Choroid plexus epithelial cell (primary cell): ENCODE data around the gene MVB12B.

ENCODE experiments used
- DNase-seq: peaks from one replicate; pipeline ENCODE4 v3.0.0-alpha.2; 2010; ENCODE audit warnings: low read depth
- H3K4me3 ChIP-seq: 2 replicates; pipeline ENCODE4 v1.5.1; 2011; ENCODE audit warnings: low read depth, mild to moderate bottlenecking, control low read depth, low read length, moderate library complexity
- TF ChIP-seq, protein P1 (sequence below): conservative IDR thresholded peaks from 2 replicates; pipeline ENCODE4 v1.5.1; 2011; ENCODE audit warnings: low read depth, mild to moderate bottlenecking, control low read depth, inconsistent platforms, low read length, moderate library complexity

The MVB12B gene

DNA sequence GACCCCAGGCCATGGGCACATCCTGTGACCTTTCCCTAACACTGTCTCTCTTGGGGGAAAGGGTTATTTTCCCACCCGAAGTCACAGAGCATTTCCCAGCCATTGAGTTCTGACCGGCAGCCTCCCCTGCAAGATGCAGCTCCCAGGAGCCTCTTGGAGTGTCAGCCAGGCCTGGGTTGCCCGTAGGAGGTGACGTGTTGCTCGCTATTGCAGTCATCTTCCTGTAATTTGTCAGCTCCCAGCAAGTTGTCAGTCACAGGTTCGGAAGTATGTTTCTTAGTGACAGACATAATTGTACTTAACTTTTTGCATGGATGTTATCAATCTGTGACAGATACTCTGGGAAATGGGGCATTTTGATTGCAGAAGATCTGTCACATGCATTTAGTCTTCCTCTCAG lies 74.5 kb downstream of the MVB12B start:
- H3K4me3 ChIP-seq: no peak overlapping the region
- DNase-seq: no peak
- TF ChIP-seq, protein P1, sequence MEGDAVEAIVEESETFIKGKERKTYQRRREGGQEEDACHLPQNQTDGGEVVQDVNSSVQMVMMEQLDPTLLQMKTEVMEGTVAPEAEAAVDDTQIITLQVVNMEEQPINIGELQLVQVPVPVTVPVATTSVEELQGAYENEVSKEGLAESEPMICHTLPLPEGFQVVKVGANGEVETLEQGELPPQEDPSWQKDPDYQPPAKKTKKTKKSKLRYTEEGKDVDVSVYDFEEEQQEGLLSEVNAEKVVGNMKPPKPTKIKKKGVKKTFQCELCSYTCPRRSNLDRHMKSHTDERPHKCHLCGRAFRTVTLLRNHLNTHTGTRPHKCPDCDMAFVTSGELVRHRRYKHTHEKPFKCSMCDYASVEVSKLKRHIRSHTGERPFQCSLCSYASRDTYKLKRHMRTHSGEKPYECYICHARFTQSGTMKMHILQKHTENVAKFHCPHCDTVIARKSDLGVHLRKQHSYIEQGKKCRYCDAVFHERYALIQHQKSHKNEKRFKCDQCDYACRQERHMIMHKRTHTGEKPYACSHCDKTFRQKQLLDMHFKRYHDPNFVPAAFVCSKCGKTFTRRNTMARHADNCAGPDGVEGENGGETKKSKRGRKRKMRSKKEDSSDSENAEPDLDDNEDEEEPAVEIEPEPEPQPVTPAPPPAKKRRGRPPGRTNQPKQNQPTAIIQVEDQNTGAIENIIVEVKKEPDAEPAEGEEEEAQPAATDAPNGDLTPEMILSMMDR: no peak

DNA sequence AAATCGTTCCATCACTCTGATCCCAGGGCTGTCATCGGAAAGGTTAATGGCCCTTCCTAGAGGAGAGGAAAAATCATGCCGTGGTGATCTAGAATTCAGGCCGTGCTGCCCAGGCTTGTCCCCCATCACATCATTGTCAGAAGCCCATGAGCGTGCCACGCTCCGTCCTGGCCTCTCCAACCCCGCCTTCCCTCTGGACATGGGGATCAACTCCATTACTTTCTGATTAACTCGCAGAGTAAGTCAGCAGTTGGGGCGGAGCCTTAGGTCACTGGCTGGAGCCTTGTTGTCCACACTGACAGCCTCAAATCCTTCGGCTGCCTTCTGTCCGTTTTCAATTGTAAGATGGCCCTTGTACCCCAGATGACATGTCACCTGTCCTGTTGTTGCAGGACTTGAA lies 75.0 kb downstream of the MVB12B start:
- TF ChIP-seq, protein P1: no peak
- no peak for DNase-seq
- no peak overlapping the region for H3K4me3 ChIP-seq

DNA sequence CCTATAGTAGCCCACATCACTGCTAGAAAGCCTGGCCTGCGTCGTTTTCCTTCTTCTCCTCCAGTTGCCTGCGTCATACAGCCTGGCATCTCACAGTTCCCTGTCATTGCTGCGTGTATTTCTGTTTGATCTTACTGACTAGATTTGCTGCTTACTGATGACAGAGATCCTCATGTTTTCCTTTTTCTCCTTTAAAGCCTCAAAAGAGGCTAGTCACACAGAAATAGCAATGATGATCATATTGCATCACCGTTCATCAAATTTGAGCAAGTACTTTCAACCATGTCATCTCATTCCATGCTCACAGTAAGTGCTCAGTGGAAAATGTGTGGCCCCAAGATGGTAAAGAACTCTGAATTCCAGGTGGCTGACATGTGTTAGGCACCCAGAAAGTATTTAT lies 76.8 kb downstream of the MVB12B start:
- no peak overlapping the region for H3K4me3 ChIP-seq
- TF ChIP-seq, protein P1: no peak
- no peak for DNase-seq

DNA sequence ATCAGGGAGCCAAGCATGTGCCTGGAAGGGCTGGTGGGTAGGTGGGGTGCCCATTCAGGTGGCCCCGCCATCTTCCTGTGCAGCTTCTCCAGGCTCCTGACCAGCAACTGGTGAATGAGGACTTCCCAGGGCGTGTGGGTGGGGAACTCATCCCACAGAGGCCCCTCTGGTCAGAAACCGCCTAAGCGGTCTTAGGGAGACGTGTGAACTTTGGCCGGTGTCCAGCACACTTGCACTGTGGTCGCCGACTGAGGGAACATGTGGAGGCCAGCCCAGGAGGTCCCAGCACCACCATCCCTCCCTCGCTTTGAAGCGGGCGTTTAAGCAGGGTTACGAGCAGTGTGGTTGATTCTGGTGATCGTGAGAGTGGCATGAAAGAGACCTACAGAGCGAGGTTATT lies 77.8 kb downstream of the MVB12B start:
- TF ChIP-seq, protein P1: no peak
- H3K4me3 ChIP-seq: no peak overlapping the region
- DNase-seq: no peak

DNA sequence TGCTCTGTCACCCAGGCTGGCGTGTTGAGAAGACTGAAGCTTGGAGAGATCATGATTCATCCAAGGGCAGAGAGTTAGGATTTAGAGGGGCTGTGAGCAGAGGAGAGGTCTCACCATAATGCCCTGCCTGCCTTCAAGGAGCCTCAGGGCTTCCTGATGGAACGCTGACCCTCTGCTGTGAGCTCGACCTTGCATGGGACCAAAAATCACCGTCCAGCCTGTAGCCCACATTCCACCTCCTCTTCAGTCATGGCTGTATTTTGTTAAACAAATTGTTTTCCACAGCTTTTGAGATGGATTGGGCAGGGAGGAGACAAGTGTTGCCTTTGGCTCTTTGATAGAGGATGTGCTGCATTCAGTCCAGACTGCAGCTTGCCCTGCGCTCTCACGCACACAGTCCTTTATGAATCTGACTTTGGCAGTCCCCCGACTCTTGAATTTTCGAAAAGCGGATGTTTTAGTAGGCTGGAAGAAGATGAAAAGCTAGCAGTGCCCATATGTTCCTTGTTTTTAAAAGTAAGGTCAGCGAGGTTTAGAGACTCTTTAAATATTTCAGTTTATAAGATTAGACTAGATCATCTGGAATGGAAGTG lies 79.5 kb downstream of the MVB12B start:
- no peak overlapping the region for H3K4me3 ChIP-seq
- TF ChIP-seq, protein P1: no peak
- DNase-seq: no peak

DNA sequence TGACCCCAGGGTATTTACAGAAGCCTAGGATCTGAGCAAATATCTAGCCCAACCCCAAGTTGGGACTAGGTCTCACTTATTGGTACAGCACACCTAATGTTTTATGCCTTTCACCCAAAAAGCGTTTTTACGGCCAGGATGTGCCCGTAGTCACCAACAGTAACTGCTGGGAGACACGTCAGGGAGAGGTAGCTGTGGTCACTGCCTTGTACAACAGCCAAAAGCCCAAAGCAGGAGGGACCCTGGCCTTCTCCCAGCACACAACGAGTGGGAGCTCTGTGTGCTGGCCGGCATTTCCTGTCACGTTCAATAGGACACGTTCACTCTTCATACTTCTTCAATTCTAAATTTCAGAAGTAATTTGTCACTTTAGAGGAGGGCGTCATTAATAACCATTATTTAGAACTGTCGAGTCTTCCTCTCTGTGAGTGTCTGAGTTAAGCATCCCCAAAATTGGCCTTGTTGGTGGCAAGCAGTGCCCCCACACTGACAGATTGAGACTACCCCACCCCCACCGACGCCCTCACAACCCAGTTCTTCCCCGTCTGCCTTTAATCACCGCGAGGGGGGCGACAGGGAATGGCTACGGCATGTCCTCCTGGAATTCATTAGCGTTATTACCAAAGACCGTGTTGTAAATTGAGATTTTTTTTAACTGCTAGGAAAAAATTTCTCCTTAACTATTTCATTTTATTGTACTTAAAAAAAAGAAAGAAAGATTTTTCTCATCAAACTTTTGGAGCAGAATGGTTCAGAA lies 80.7 kb downstream of the MVB12B start:
- no peak for DNase-seq
- H3K4me3 ChIP-seq: no peak overlapping the region
- TF ChIP-seq, protein P1: no peak

DNA sequence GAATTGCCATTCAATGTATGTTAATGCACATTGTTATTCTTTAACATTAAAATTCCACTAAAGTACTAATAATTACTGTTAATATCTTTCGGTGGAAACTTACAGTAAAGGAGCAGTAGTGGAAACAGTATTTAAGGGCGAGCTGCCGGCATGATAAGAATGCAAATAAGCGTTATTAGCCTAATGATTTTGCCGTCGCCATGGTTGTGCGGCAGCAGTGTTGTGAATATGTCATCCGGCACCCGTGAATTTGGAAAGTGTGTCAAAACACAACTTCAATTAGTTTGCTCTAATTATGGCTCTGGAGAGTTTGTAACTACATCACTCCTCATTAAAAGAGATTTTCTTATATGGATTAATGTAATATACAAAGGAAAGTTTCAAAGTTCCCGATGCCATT lies 81.4 kb downstream of the MVB12B start:
- H3K4me3 ChIP-seq: no peak overlapping the region
- TF ChIP-seq, protein P1: no peak
- DNase-seq: no peak
